G401.6 (cell line): Measurements from ENCODE around the gene PDE5A.
"Not testable (repeated sequence)": the region's sequence is repeated elsewhere in the genome, so short reads cannot be mapped to it uniquely, and the experiment has no call there.

Experiments used
- FAIRE-seq: peaks from 2 replicates; lab custom pipeline; 2012; peaks lifted over from hg19 to GRCh38; lab: Jason Lieb, UNC

The PDE5A gene

GRCh38 chr4:119470021-119470736, 158.4 kb downstream of the PDE5A start:
- FAIRE-seq, result not testable (repeated sequence)

- FAIRE-seq, result not testable (repeated sequence)
These were observed 159.6 kb downstream of the PDE5A start for GRCh38 chr4:119469039-119469438.

- not testable (repeated sequence) for FAIRE-seq
These were observed 165.9 kb downstream of the PDE5A start for GRCh38 chr4:119462733-119463132.

- not testable (repeated sequence) for FAIRE-seq
These were observed 172.9 kb downstream of the PDE5A start for GRCh38 chr4:119455734-119456133.

- not testable (repeated sequence) for FAIRE-seq
These were observed 173.9 kb downstream of the PDE5A start for GRCh38 chr4:119454491-119455270.

- not testable (repeated sequence) for FAIRE-seq
These were observed 174.5 kb downstream of the PDE5A start for GRCh38 chr4:119454151-119454490.

GRCh38 chr4:119453286-119453685, 175.3 kb downstream of the PDE5A start:
- not testable (repeated sequence) for FAIRE-seq

- FAIRE-seq, result not testable (repeated sequence)
These were observed 178.8 kb downstream of the PDE5A start for GRCh38 chr4:119449851-119450250.
